Pancreas (tissue), 10 donors: Measurements from ENCODE around the gene GOLGA6B. TPM values are rescaled to one million over a fixed set of nuclear protein-coding genes. Genes with fewer than 3 reads are reported as not detected.
"Not testable (repeated sequence)": the region's sequence is repeated elsewhere in the genome, so short reads cannot be mapped to it uniquely, and the experiment has no call there.

Experiments
- ATAC-seq, 4 donors: fragments of 200-7000 bp; cut with Tn5 transposase; one replicate each; pipeline versions ENCODE4 v1.8.0 to v1.9.1; 2020; ENCODE audit warnings: mild to moderate bottlenecking in 4 of 4, moderate library complexity in 4 of 4
- DNase-seq, 6 donors: peaks; one replicate each; pipeline ENCODE4 v3.0.0-alpha.2; 2020
- FAIRE-seq: peaks from 2 replicates; lab custom pipeline; 2012; peaks lifted over from hg19 to GRCh38; lab: Jason Lieb, UNC
- H3K27ac ChIP-seq, 4 donors: fragments of 200-600 bp; sonication (generic); 1 replicate in 3 of 4; 2 replicates in 1 of 4; pipeline versions ENCODE4 v1.5.0 to v1.8.0; 2020
- H3K27me3 ChIP-seq, 4 donors: fragments of 200-600 bp; one replicate each; pipeline ENCODE4 v1.8.0; 2021
- H3K36me3 ChIP-seq, 3 donors: fragments of 200-600 bp; sonication (generic) in 1 of 3; one replicate each; pipeline versions ENCODE4 v1.5.0 to v1.8.0; 2020 to 2021
- H3K4me1 ChIP-seq, 3 donors: fragments of 200-600 bp; one replicate each; pipeline ENCODE4 v1.8.0; 2021
- H3K4me3 ChIP-seq, 4 donors: fragments of 200-600 bp; sonication (generic) in 2 of 4; one replicate each; pipeline versions ENCODE4 v1.5.0 to v1.8.0; 2020 to 2021
- H3K9me3 ChIP-seq, 4 donors: fragments of 200-600 bp; one replicate each; pipeline ENCODE4 v1.8.0; 2021
- WGBS, 2 donors: extraction: QIAGEN DNeasy Blood & Tissue Kit; methylation state at CpG; one replicate each; pipeline ENCODE4 v1.1.7; 2013; 5-methylcytosine and 5-hydroxymethylcytosine counted together
- intact Hi-C, 3 donors: fragments of 100-400 bp; cut with DNase I; formaldehyde crosslinking; loops; one replicate each; pipeline versions ENCODE4 v1.11.1 to v1.14.2; 2022
- polyA plus RNA-seq, 2 donors: library from polyadenylated mRNA; stranded (reverse); fragments of 200-250 nt; gene quantifications; one replicate each; pipeline ENCODE4 v1.2.3, GENCODE V29; 2013
- total RNA-seq, 6 donors: library from RNA; stranded (reverse); fragmentation: NEBNext Ultra II Directional in 4 of 6; extraction: Animal tissue kit (Norgen Biotek cat#: 25700) in 4 of 6; gene quantifications; one replicate each; pipeline versions ENCODE4 v1.2.1 to v1.2.4, GENCODE V29; 2021 to 2023
- TF ChIP-seq, protein P1 (sequence below), 4 donors: fragments of 200-600 bp; sonication (generic) in 3 of 4; IDR thresholded peaks; one replicate each; pipeline versions ENCODE4 v1.5.0 to v1.8.0; 2021; ENCODE audit warnings: antibody characterized with exemption in 4 of 4
- donor health status: healthy with polysubstance abuse.
- donor health status: DM: no; HTN: no; CAD: no; lungs with moderate emphysema.
- donor health status: DM: no; HTN: no; CAD: no.
- donor health status: control.
- donor health status: control.
- donor health status: Bipolar disorder and iron deficiency.
- donor health status: DM: yes; HTN: yes; CAD: no.
- donor health status: DM: no; HTN: no; CAD: no.
- donor health status: DM: no; HTN: no; CAD: no.
- donor health status: DM: yes; HTN: yes; CAD: no.

Gene GOLGA6B
- not detected for total RNA-seq
- not detected for polyA plus RNA-seq

- no CpG with 5 or more reads among the region's 7 CpGs for WGBS, 2 donors
- H3K4me3 ChIP-seq, H3K27me3 ChIP-seq, H3K27ac ChIP-seq, DNase-seq, H3K9me3 ChIP-seq, H3K4me1 ChIP-seq, H3K36me3 ChIP-seq, FAIRE-seq, intact Hi-C loops, ATAC-seq: not testable (repeated sequence)
Observed at GRCh38 chr15:72654397-72654796, at the start of gene GOLGA6B. Gene GOLGA6B (plus strand): TSS chr15:72654697. CDS start chr15:72654738, 41 bp downstream.

DNA sequence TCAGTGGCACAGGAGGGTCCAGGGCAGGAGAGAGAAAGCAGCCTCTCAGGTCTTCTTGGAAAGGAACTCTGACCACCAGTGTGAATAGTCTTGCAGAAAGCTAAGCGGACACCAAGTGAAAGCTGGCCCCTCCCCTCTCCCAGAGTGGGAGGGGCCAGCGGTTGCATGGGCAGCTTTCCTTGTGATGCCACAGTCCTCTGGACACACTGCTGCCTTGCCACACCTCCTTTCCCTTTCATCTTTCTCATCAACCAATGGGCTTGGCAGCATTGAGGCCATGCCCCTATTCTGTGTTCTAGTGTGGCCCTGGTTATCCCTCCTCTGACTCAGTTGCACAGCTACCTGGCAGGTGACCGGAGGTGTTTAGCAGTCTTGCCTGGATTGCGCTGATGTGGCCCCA lies 49.7 kb upstream of the GOLGA6B start:
- TF ChIP-seq, protein P1, sequence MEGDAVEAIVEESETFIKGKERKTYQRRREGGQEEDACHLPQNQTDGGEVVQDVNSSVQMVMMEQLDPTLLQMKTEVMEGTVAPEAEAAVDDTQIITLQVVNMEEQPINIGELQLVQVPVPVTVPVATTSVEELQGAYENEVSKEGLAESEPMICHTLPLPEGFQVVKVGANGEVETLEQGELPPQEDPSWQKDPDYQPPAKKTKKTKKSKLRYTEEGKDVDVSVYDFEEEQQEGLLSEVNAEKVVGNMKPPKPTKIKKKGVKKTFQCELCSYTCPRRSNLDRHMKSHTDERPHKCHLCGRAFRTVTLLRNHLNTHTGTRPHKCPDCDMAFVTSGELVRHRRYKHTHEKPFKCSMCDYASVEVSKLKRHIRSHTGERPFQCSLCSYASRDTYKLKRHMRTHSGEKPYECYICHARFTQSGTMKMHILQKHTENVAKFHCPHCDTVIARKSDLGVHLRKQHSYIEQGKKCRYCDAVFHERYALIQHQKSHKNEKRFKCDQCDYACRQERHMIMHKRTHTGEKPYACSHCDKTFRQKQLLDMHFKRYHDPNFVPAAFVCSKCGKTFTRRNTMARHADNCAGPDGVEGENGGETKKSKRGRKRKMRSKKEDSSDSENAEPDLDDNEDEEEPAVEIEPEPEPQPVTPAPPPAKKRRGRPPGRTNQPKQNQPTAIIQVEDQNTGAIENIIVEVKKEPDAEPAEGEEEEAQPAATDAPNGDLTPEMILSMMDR (IDR thresholded peaks at IDR 0.05), result no peak
- 93 to 95% methylated on average over 4 of the region's 4 CpGs for WGBS, 2 donors
- DNase-seq (no peak), FAIRE-seq (no peak), ATAC-seq (no peak)
- Histone ChIP-seq H3K27me3 (no peaks in the 10 kb centered on the region), H3K4me3 (no peak overlapping the region), H3K36me3 (no peaks in the 10 kb centered on the region), H3K9me3 (no peaks in the 10 kb centered on the region), H3K4me1 (no peaks in the 10 kb centered on the region), H3K27ac (no peak overlapping the region)
- intact Hi-C loops, result no loop called here

GRCh38 chr15:72608084-72608483 lies 46.4 kb upstream of the GOLGA6B start:
- intact Hi-C loops, result not testable (repeated sequence)

GRCh38 chr15:72609862-72610261 lies 44.6 kb upstream of the GOLGA6B start:
- WGBS, 2 donors, result 87 to 92% methylated on average over 8 of the region's 8 CpGs
- TF ChIP-seq, protein P1 (IDR thresholded peaks at IDR 0.05), result no peak
- Histone ChIP-seq H3K27ac (no peak overlapping the region), H3K36me3 (no peaks in the 10 kb centered on the region), H3K9me3 (no peaks in the 10 kb centered on the region), H3K27me3 (no peaks in the 10 kb centered on the region), H3K4me3 (no peak overlapping the region), H3K4me1 (no peaks in the 10 kb centered on the region)
- FAIRE-seq, result no peak
- no peak for ATAC-seq
- intact Hi-C loops, result no loop called here
- no peak for DNase-seq

More at GRCh38 chr15:72608084-72608483, 46.4 kb upstream of the GOLGA6B start:
- FAIRE-seq, H3K36me3 ChIP-seq, DNase-seq, H3K9me3 ChIP-seq, H3K4me3 ChIP-seq, H3K4me1 ChIP-seq, H3K27me3 ChIP-seq, H3K27ac ChIP-seq, ATAC-seq: not testable (repeated sequence)
- 92 to 94% methylated on average over 3 of the region's 3 CpGs for WGBS, 2 donors

DNA sequence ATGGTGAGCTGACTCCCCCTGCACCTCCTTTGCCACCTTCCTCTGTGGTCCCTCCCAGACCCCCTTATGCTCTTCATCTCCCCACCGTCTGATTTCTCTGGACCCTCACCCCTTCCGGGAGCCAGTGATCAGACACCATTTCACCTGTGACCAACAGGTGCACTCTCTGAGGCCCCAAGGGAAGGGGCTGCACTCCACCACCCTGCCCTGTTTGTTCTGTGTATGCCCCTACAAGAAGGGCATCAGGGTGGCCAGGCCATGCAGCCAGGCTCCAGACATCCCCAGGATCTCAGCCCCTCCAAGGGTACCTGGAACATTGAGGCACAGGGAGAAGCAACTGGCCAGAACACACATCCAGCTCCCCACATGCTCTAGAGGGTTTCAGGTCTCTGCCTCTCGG lies 42.2 kb upstream of the GOLGA6B start:
- H3K4me1 ChIP-seq, intact Hi-C loops, H3K4me3 ChIP-seq, H3K36me3 ChIP-seq, H3K27me3 ChIP-seq, DNase-seq, H3K9me3 ChIP-seq, FAIRE-seq, ATAC-seq, H3K27ac ChIP-seq: not testable (repeated sequence)
- WGBS, 2 donors, result 78 to 85% methylated on average over 3 of the region's 3 CpGs

GRCh38 chr15:72614810-72615532 lies 39.5 kb upstream of the GOLGA6B start:
- FAIRE-seq (no peak), DNase-seq (no peak), ATAC-seq (no peak)
- Histone ChIP-seq H3K4me3 (no peak overlapping the region), H3K27me3 (no peaks in the 10 kb centered on the region), H3K4me1 (no peaks in the 10 kb centered on the region), H3K27ac (no peak overlapping the region), H3K36me3 (no peaks in the 10 kb centered on the region), H3K9me3 (no peaks in the 10 kb centered on the region)
- intact Hi-C loops, result no loop called here
- 86 to 87% methylated on average over 3 of the region's 3 CpGs for WGBS, 2 donors
- TF ChIP-seq, protein P1 (IDR thresholded peaks at IDR 0.05), result no peak

DNA sequence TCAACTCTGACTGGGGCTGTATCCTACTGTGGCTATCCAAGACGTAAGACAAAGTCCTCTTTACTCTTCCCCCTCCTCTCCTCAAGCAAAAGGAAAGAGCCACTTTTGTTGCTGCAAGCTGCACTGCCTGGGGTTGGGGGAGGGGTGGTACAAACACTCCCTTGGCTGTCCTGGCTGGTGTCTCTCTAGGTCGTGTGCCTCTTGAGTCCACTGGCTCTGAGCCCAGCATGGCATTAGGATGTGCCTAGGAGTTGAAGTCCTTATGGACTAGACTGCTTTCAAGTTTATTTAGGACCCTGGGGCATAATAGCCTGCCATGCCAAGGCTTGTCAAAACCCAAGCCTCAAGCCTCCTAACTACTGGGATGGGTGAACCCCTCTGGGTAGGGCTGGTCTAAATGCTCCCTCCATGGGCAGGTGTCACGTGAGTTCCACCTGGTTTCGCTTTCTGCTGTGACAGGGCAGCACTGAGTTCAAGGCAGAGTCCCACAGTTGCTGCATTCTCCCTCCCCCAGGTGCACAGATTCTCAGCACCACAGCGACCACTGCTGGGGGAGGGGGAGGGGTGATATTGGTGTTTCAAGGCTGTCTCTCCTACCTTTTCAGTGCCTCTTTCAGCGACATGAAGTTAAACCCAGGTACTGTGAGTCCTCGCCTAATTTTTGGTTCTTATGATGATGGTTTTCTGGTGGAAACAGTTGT lies 38.8 kb upstream of the GOLGA6B start:
- H3K27ac ChIP-seq, intact Hi-C loops, H3K4me1 ChIP-seq, H3K9me3 ChIP-seq, H3K4me3 ChIP-seq, H3K36me3 ChIP-seq, H3K27me3 ChIP-seq, FAIRE-seq: not testable (repeated sequence)
- ATAC-seq, result peak; percentile 29 to 94 (median 39)
- DNase-seq, result peak in 3 of 6 donors; percentile 15 to 30 (median 30)
- 42 to 47% methylated on average over 5 to 7 of the region's 7 CpGs for WGBS, 2 donors
